SU-DHL-6 (cell line): Measurements from ENCODE around the gene MECR.

Experiments used
- CTCF ChIP-seq: fragments of 200-600 bp; sonication (generic); IDR thresholded peaks from one replicate; pipeline ENCODE4 v1.5.1; 2017; ENCODE audit warnings: antibody characterized with exemption, mild to moderate bottlenecking, low read length, moderate library complexity; ENCODE audit not compliant: insufficient read depth, poor library complexity, severe bottlenecking
- EZH2phosphoT487 ChIP-seq: fragments of 200-600 bp; sonication (generic), shearing (Covaris generic); conservative IDR thresholded peaks from 2 replicates; pipeline ENCODE4 v1.6.1; 2018; ENCODE audit warnings: mild to moderate bottlenecking, antibody characterized with exemption, low read length, moderate library complexity, mixed read lengths

GRCh38 chr1:29202584-29203340 lies 28.0 kb downstream of the MECR start:
- TF ChIP-seq CTCF (peak; percentile 98), EZH2phosphoT487 (no peak)
